DOHH2 (cell line): ENCODE data around the gene MT2A.

Source experiments
- EZH2phosphoT487 ChIP-seq: fragments of 200-600 bp; sonication (generic); IDR thresholded peaks from 2 replicates; pipeline ENCODE4 v1.6.1; 2017; ENCODE audit warnings: borderline replicate concordance, mild to moderate bottlenecking, antibody characterized with exemption, low read length, moderate library complexity, mixed read lengths
- TF ChIP-seq, protein P1 (sequence below): fragments of 200-600 bp; sonication (generic); IDR thresholded peaks from one replicate; pipeline ENCODE4 v1.5.1; 2014; ENCODE audit warnings: antibody characterized with exemption, mild to moderate bottlenecking, low read depth, low read length; ENCODE audit not compliant: poor library complexity, severe bottlenecking

DNA sequence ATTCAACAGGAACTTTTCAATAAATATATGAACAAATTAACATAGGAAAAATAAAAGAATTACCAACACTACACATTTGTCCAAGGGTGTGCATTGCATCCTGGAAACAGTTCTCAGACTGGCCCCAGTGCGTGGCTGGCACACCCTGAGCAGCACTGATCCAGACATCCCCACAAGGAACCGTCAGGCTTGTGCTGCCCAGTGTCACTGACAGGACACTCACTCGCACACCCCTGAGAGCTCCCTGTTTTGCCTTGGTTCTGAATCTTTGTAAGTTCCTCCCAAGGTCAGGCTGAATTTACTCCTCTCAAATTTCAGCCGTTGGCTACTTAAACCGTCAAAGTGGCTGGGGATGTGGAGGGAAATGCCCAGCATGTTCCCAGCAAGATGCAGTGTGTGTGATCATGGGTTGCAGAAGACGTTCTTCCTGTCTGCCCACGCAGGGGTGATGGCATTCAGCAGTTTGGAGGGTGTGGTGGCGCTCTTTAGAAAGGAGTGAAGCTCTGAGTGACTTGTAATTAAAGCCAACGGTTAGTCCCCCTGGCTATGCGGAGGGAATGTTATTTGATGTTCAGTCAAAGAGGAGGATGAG is 1.7 kb downstream of the MT2A start:
- TF ChIP-seq, protein P1, sequence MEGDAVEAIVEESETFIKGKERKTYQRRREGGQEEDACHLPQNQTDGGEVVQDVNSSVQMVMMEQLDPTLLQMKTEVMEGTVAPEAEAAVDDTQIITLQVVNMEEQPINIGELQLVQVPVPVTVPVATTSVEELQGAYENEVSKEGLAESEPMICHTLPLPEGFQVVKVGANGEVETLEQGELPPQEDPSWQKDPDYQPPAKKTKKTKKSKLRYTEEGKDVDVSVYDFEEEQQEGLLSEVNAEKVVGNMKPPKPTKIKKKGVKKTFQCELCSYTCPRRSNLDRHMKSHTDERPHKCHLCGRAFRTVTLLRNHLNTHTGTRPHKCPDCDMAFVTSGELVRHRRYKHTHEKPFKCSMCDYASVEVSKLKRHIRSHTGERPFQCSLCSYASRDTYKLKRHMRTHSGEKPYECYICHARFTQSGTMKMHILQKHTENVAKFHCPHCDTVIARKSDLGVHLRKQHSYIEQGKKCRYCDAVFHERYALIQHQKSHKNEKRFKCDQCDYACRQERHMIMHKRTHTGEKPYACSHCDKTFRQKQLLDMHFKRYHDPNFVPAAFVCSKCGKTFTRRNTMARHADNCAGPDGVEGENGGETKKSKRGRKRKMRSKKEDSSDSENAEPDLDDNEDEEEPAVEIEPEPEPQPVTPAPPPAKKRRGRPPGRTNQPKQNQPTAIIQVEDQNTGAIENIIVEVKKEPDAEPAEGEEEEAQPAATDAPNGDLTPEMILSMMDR = no peak
- TF ChIP-seq EZH2phosphoT487 = no peak
